Thyroid gland (tissue), 4 donors: ENCODE data around the gene HIC1.

ENCODE experiments used
- CTCF ChIP-seq, 6 experiments: fragments of 200-600 bp in 3 of 6; fragments of 450-650 bp in 3 of 6; sonication (generic) in 3 of 6; IDR thresholded peaks; one replicate each; pipeline ENCODE4 v1.5.1; 2016 to 2019; ENCODE audit warnings: antibody characterized with exemption in 6 of 6, mild to moderate bottlenecking in 2 of 6, inconsistent platforms in 1 of 6, moderate library complexity in 1 of 6
- POLR2A ChIP-seq, 2 donors: fragments of 450-650 bp; IDR thresholded peaks; one replicate each; pipeline ENCODE4 v1.6.1; 2017; ENCODE audit warnings: antibody characterized with exemption in 2 of 2, mild to moderate bottlenecking in 2 of 2, moderate library complexity in 1 of 2

DNA sequence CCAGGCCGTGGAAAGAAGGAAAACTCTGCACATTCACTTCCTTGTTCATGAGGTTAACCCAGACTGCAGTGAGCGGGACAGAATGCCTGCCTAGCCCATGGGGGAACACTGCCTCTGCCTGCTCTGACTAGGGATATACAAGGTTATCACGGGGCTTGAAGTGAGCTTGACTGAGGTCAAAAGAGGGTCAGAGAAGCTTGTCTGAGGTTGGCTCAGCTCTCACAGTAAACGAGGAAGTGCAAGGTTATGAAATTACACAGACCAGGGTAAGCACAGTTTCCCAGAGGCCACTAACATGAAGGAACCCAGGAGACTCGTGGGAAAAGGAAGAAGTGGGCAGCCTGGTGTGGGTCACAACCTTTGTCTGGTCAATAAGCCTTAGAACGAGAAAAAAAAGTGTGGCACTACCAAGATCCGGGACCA, 28.7 kb downstream of the HIC1 start:
- no peak for TF ChIP-seq CTCF (IDR thresholded peaks at IDR 0.05)
- no peak for TF ChIP-seq POLR2A (IDR thresholded peaks at IDR 0.05)
